Lung (tissue), 12 donors: Measurements from ENCODE around the gene INHBE. TPM values are rescaled to one million over a fixed set of nuclear protein-coding genes. Genes with fewer than 3 reads are reported as not detected.

Experiments
- ATAC-seq: fragments of 200-7000 bp; cut with Tn5 transposase; one replicate; pipeline ENCODE4 v1.9.1; 2020; ENCODE audit warnings: moderate number of reproducible peaks; ENCODE audit not compliant: insufficient read depth, low FRiP score
- DNase-seq, 3 donors: peaks; one replicate each; pipeline ENCODE4 v3.0.0-alpha.2; 2013 to 2017
- H3K27ac ChIP-seq, 2 donors: one replicate each; pipeline ENCODE4 v1.5.1; 2013; ENCODE audit warnings: mild to moderate bottlenecking in 2 of 2, moderate library complexity in 2 of 2, control low read depth in 1 of 2, inconsistent platforms in 1 of 2, low read depth in 1 of 2, low read length in 1 of 2
- H3K27me3 ChIP-seq, 3 donors: one replicate each; pipeline ENCODE4 v1.5.1; 2013; ENCODE audit warnings: low read length in 2 of 3; ENCODE audit not compliant: control insufficient read depth in 3 of 3, insufficient read depth in 3 of 3
- H3K36me3 ChIP-seq, 4 donors: one replicate each; pipeline ENCODE4 v1.5.1; 2013; ENCODE audit warnings: low read length in 4 of 4, mild to moderate bottlenecking in 1 of 4, moderate library complexity in 1 of 4; ENCODE audit not compliant: control insufficient read depth in 4 of 4, insufficient read depth in 4 of 4
- H3K4me1 ChIP-seq, 5 donors: one replicate each; pipeline ENCODE4 v1.5.1; 2013; ENCODE audit warnings: low read length in 5 of 5, mild to moderate bottlenecking in 2 of 5, moderate library complexity in 1 of 5; ENCODE audit not compliant: control insufficient read depth in 5 of 5, insufficient read depth in 5 of 5
- H3K4me3 ChIP-seq: one replicate; pipeline ENCODE4 v1.5.1; 2013; ENCODE audit warnings: mild to moderate bottlenecking, control low read depth, moderate library complexity
- H3K9ac ChIP-seq, 2 donors: one replicate each; pipeline ENCODE4 v1.5.1; 2013; ENCODE audit warnings: low read length in 2 of 2, control low read depth in 1 of 2; ENCODE audit not compliant: insufficient read depth in 1 of 2
- H3K9me3 ChIP-seq, 4 donors: one replicate each; pipeline ENCODE4 v1.5.1; 2013; ENCODE audit warnings: low read length in 3 of 4, mild to moderate bottlenecking in 1 of 4, moderate library complexity in 1 of 4; ENCODE audit not compliant: control insufficient read depth in 4 of 4, insufficient read depth in 3 of 4
- WGBS, 2 donors: extraction: QIAGEN DNeasy Blood & Tissue Kit; methylation state at CpG; one replicate each; pipeline ENCODE4 v1.1.7; 2013; 5-methylcytosine and 5-hydroxymethylcytosine counted together
- polyA plus RNA-seq, 2 donors: library from polyadenylated mRNA; stranded (reverse); fragments of 200-250 nt; gene quantifications; one replicate each; pipeline ENCODE4 v1.2.1, GENCODE V29; 2013
- total RNA-seq, 2 donors: library from RNA; depleted of rRNA in 1 of 2; stranded (reverse); fragments of >200 nt in 1 of 2; gene quantifications; one replicate each; pipeline ENCODE4 v1.2.1, GENCODE V29; 2014 to 2021
- TF ChIP-seq, protein P1 (sequence below): IDR thresholded peaks from 2 replicates; pipeline ENCODE4 v1.5.1; 2012; ENCODE audit warnings: mild to moderate bottlenecking; ENCODE audit errors: control extremely low read depth, extremely low read depth
- donor health status: control.
- donor health status: control.
- donor health status: Bipolar disorder and iron deficiency.
- donor health status: healthy.
- donor health status: DM: yes; HTN: yes; CAD: no.

The INHBE gene
- total and polyA plus RNA-seq, 4 donors = 0.12 TPM; not detected in 3

GRCh38 chr12:57465030-57465746 lies 10.1 kb downstream of the INHBE start:
- Histone ChIP-seq H3K4me1 (peaks cover 0 to 8% (median 4%) of the 10 kb centered on the region in 5 donors), H3K9me3 (no peaks in the 10 kb centered on the region), H3K27me3 (peaks cover 0 to 10% (median 0%) of the 10 kb centered on the region in 3 donors), H3K36me3 (peaks cover 0 to 35% (median 16%) of the 10 kb centered on the region in 4 donors), H3K9ac (no peak overlapping the region), H3K27ac (no peak overlapping the region), H3K4me3 (no peak overlapping the region)
- ATAC-seq (no peak), DNase-seq (no peak)
- 79 to 80% methylated on average over 6 of the region's 6 CpGs for WGBS, 2 donors
- TF ChIP-seq, protein P1, sequence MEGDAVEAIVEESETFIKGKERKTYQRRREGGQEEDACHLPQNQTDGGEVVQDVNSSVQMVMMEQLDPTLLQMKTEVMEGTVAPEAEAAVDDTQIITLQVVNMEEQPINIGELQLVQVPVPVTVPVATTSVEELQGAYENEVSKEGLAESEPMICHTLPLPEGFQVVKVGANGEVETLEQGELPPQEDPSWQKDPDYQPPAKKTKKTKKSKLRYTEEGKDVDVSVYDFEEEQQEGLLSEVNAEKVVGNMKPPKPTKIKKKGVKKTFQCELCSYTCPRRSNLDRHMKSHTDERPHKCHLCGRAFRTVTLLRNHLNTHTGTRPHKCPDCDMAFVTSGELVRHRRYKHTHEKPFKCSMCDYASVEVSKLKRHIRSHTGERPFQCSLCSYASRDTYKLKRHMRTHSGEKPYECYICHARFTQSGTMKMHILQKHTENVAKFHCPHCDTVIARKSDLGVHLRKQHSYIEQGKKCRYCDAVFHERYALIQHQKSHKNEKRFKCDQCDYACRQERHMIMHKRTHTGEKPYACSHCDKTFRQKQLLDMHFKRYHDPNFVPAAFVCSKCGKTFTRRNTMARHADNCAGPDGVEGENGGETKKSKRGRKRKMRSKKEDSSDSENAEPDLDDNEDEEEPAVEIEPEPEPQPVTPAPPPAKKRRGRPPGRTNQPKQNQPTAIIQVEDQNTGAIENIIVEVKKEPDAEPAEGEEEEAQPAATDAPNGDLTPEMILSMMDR = no peak

DNA sequence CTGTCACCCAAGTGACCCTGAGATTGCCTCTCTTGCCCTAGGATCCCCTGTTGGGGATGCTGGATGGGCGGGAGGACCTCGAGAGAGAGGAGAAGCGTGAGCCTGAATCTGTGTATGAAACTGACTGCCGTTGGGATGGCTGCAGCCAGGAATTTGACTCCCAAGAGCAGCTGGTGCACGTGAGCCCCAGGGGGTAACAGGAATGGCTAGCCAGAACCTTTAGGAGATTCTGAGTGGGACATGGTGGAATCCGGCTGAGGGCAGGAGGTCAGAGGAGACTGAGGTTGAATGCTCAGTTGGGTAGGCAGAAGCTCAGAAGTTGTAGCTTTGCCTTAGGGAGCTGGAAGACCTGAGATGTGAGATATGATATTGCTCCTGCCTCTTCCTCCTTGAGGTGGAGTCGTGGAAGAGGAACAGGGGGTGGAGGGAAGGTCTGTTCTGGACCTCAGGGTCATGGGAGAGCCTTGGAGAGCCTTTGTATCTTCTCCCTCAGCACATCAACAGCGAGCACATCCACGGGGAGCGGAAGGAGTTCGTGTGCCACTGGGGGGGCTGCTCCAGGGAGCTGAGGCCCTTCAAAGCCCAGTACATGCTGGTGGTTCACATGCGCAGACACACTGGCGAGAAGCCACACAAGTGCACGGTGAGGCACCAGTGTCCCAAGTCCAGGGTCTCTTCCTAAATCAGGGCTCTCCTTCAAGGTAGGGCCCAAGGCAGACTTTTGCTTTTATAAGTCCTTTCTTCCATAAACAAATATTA lies 10.8 kb downstream of the INHBE start:
- Histone ChIP-seq H3K27me3 (peaks cover 0 to 2% (median 0%) of the 10 kb centered on the region in 3 donors), H3K9ac (no peak overlapping the region), H3K4me1 (peaks cover 0 to 8% (median 1%) of the 10 kb centered on the region in 5 donors), H3K36me3 (peaks cover 0 to 40% (median 16%) of the 10 kb centered on the region in 4 donors), H3K9me3 (no peaks in the 10 kb centered on the region), H3K27ac (no peak overlapping the region), H3K4me3 (no peak overlapping the region)
- ATAC-seq = no peak
- no peak for DNase-seq
- TF ChIP-seq, protein P1 = no peak
- 76 to 79% methylated on average over 14 of the region's 14 CpGs for WGBS, 2 donors

- no peaks in the 10 kb centered on the region for H3K9me3 ChIP-seq
- 89% methylated on average over 12 of the region's 12 CpGs for WGBS, 2 donors
- H3K4me3 ChIP-seq = no peak overlapping the region
- ATAC-seq (no peak), DNase-seq (no peak)
- H3K27ac ChIP-seq = no peak overlapping the region
- peaks cover 0 to 40% (median 16%) of the 10 kb centered on the region in 4 donors for H3K36me3 ChIP-seq
- H3K4me1 ChIP-seq = peaks cover 0 to 8% (median 0%) of the 10 kb centered on the region in 5 donors
- H3K9ac ChIP-seq = no peak overlapping the region
- TF ChIP-seq, protein P1 = no peak
- no peaks in the 10 kb centered on the region for H3K27me3 ChIP-seq
These were observed 12.2 kb downstream of the INHBE start for GRCh38 chr12:57467212-57467874.
